Measurements from ENCODE around the gene SBK2.
A peak's percentile ranks its signal among the peaks of the same experiment; 100 is the strongest.
"Not testable (repeated sequence)": the region's sequence is repeated elsewhere in the genome, so short reads cannot be mapped to it uniquely, and the experiment has no call there.

SBK2 gene

DNA sequence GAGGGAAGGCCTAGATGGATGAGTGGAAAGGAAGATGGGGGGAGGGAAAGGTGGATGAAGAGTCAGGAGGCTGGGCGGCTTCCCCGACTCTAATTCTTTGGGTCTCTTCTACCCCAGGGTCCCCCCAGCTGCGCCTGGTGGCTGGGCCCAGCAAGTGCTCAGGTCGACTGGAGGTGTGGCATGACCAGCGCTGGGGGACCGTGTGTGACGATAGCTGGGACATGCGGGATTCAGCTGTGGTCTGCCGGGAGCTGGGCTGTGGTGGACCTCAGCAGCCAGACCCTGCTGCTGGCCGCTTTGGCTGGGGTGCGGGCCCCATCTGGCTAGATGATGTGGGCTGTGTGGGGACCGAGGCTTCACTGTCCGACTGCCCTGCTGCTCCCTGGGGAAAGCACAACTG is 39.2 kb downstream of the SBK2 start:
- DNase-seq (ENCODE audit: low read depth) = no peak
- no peak overlapping the region for H3K4me3 ChIP-seq (ENCODE audit: low read depth, low read length)
- no peak for TF ChIP-seq MYC (IDR thresholded peaks at IDR 0.05; ENCODE audit: low read depth, low read length)
- TF ChIP-seq, protein P1, sequence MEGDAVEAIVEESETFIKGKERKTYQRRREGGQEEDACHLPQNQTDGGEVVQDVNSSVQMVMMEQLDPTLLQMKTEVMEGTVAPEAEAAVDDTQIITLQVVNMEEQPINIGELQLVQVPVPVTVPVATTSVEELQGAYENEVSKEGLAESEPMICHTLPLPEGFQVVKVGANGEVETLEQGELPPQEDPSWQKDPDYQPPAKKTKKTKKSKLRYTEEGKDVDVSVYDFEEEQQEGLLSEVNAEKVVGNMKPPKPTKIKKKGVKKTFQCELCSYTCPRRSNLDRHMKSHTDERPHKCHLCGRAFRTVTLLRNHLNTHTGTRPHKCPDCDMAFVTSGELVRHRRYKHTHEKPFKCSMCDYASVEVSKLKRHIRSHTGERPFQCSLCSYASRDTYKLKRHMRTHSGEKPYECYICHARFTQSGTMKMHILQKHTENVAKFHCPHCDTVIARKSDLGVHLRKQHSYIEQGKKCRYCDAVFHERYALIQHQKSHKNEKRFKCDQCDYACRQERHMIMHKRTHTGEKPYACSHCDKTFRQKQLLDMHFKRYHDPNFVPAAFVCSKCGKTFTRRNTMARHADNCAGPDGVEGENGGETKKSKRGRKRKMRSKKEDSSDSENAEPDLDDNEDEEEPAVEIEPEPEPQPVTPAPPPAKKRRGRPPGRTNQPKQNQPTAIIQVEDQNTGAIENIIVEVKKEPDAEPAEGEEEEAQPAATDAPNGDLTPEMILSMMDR (IDR thresholded peaks at IDR 0.05; ENCODE audit: low read depth, low read length) = no peak
- no peak for TF ChIP-seq POLR2A (IDR thresholded peaks at IDR 0.05; ENCODE audit: extremely low read depth, insufficient read length)
- TF ChIP-seq, protein P2, sequence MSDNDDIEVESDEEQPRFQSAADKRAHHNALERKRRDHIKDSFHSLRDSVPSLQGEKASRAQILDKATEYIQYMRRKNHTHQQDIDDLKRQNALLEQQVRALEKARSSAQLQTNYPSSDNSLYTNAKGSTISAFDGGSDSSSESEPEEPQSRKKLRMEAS (IDR thresholded peaks at IDR 0.05; ENCODE audit: low read depth, low read length) = no peak

DNA sequence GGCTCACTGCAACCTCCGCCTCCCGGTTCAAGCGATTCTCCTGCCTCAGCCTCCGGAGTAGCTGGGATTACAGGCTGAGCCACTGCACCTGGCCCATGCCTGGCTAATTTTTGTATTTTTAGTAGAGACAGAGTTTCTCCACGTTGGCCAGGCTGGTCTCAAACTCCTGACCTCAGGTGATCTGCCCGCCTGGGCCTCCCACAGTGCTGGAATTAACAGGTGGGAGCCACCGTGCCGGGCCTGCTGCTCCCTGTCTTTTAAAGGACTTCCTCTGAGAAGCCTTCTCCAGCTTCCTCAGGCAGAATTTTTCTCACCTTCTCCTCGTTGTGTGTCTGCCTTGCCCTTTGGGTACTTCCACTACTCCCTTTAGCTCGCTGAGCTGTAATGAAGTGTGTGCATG is 40.1 kb downstream of the SBK2 start:
- not testable (repeated sequence) for H3K4me3 ChIP-seq (ENCODE audit: low read depth, low read length); DNase-seq (ENCODE audit: low read depth)

DNA sequence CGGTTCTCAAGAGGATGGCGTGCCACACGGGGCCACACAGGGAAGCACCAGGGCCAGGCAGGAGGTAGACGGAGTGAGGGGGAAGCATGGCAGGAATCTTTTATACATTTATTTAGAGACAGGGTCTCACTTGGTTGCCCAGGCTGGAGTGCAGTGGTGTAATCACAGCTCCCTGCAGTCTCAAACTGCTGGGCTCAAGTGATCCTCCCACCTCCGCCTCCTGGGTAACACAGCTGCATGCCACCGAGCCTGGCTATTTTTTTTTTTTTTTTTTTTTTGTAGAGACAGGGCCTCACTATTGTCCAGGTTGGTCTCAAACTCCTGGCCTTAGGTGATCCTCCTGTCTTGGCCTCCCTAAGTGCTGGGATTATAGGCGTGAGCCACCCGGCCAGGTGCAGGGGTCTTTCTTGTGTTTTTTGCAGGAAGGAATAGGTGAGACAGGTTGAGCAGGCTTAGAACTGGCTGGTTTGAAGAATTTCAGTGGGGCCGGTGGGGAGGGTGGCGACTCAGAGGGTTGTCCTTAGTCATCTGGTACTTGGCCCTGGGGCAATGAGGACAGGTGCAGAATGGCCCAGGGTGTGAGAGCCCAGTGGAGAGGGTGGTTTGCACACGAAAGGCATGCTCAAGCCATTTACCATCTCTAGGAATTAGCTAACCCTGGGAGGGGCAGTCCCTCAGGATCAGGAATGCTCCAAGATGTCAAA is 41.1 kb downstream of the SBK2 start:
- TF ChIP-seq MYC (IDR thresholded peaks at IDR 0.05; ENCODE audit: low read depth, low read length) (no peak), POLR2A (IDR thresholded peaks at IDR 0.05; ENCODE audit: extremely low read depth, insufficient read length) (no peak)
- TF ChIP-seq, protein P1 (IDR thresholded peaks at IDR 0.05; ENCODE audit: low read depth, low read length) = no peak
- TF ChIP-seq, protein P2 (IDR thresholded peaks at IDR 0.05; ENCODE audit: low read depth, low read length) = no peak
- no peak overlapping the region for H3K4me3 ChIP-seq (ENCODE audit: low read depth, low read length)
- no peak for DNase-seq (ENCODE audit: low read depth)

DNA sequence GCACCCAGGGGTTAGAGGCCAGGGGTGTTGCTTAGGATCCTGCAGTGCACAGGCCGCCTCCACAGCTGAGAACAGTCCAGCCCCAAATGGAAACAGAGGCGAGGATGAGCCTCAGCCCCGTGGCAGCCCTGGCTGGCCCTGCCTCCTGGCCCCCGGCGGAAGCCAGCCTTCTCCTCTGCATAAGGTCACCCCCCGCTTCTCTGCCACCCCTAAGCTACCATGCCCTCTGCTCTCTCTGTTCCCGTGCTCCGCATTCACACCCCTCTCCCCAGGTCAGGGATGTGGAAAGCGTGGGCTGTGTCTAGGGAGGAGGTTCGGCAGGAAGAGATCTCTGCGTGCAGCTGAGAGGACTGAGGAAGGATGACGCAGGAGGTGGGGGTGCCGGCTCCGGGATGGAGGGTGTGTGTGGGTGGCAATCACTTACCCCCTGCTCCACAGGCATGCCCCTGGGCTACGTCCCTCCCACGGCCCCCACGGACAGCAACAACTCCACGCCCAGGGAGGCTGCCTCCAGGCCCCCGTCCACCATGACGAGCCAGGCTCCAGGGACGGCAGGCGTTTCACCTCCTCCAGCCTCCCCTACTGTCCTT is 42.7 kb downstream of the SBK2 start:
- DNase-seq (ENCODE audit: low read depth) = peak; percentile 60
- peak overlapping the region; percentile 16 for H3K4me3 ChIP-seq (ENCODE audit: low read depth, low read length)
- TF ChIP-seq MYC (IDR thresholded peaks at IDR 0.05; ENCODE audit: low read depth, low read length) (no peak), POLR2A (IDR thresholded peaks at IDR 0.05; ENCODE audit: extremely low read depth, insufficient read length) (no peak)
- TF ChIP-seq, protein P2 (IDR thresholded peaks at IDR 0.05; ENCODE audit: low read depth, low read length) = no peak
- TF ChIP-seq, protein P1 (IDR thresholded peaks at IDR 0.05; ENCODE audit: low read depth, low read length) = no peak

DNA sequence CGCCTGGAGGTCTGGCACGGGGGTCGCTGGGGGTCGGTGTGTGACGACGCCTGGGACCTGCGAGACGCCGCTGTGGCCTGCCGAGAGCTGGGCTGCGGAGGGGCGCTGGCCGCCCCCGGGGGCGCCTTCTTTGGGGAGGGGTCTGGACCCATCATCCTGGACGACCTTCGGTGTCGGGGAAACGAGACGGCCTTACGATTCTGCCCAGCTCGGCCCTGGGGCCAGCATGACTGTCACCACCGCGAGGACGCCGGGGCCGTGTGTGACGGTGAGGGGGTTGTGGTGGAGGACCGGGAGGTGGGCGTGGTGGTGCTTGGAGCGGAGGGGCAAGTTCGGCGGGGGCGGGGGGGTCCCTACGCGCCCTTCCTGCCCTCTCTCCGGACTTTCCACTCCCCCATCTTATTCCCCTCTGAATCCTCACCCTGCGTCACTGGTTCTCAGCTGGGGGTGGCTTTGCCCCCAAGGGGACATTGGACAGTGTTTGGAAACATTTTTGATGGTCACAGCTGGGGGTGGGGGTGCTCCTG is 43.2 kb downstream of the SBK2 start:
- DNase-seq (ENCODE audit: low read depth) = no peak
- H3K4me3 ChIP-seq (ENCODE audit: low read depth, low read length) = no peak overlapping the region
- TF ChIP-seq POLR2A (IDR thresholded peaks at IDR 0.05; ENCODE audit: extremely low read depth, insufficient read length) = no peak

DNA sequence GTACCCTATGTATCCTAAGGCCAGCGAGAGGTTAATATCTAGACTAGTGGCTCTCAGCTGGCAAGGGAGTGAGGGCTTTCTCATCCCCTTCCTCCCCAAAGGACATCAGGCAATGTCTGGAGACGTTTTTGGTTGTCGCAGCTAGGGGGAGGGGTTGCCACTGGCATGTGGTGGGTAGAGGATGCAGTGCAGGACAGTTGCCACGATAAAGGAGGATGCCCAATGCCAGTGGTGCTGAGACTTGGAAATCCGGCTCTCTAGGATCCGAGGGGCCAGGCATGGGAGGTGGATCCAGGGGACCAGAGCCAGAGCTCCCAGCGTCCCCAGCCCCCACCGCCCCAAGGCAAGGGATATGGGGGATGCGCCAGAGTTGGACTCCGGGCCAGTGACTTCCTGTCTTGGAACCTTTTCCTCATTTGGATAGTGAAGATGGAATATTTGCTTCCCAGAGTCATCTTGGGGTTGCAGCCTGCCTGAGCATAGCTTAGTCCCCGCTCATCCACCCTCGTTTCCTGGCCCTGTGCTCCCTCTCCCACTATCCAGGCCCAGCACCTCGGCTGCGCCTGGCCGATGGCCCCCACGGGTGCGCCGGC is 43.8 kb downstream of the SBK2 start:
- TF ChIP-seq MYC (IDR thresholded peaks at IDR 0.05; ENCODE audit: low read depth, low read length) (no peak), POLR2A (IDR thresholded peaks at IDR 0.05; ENCODE audit: extremely low read depth, insufficient read length) (no peak)
- TF ChIP-seq, protein P1 (IDR thresholded peaks at IDR 0.05; ENCODE audit: low read depth, low read length) = no peak
- TF ChIP-seq, protein P2 (IDR thresholded peaks at IDR 0.05; ENCODE audit: low read depth, low read length) = no peak
- DNase-seq (ENCODE audit: low read depth) = no peak
- no peak overlapping the region for H3K4me3 ChIP-seq (ENCODE audit: low read depth, low read length)

Data from NB4 (cell line).